BLaER1 (cell line): Measurements from ENCODE around the gene MAN2A2.

Experiments
- H3K27ac ChIP-seq: shearing (Covaris generic); formaldehyde crosslinking; 2 replicates; pipeline ENCODE4 v1.8.1; 2022
- H3K27me3 ChIP-seq: shearing (Covaris generic); formaldehyde crosslinking; 2 replicates; pipeline ENCODE4 v1.8.1; 2022
- H3K36me3 ChIP-seq: shearing (Covaris generic); formaldehyde crosslinking; 2 replicates; pipeline ENCODE4 v1.8.1; 2022
- H3K4me1 ChIP-seq: shearing (Covaris generic); formaldehyde crosslinking; 2 replicates; pipeline ENCODE4 v1.8.1; 2022
- H3K4me2 ChIP-seq: shearing (Covaris generic); formaldehyde crosslinking; 2 replicates; pipeline ENCODE4 v1.8.1; 2022
- H3K4me3 ChIP-seq: shearing (Covaris generic); formaldehyde crosslinking; 2 replicates; pipeline ENCODE4 v1.8.1; 2022
- H3K9ac ChIP-seq: shearing (Covaris generic); formaldehyde crosslinking; 2 replicates; pipeline ENCODE4 v1.8.1; 2022
- H3K9me3 ChIP-seq: shearing (Covaris generic); formaldehyde crosslinking; 2 replicates; pipeline ENCODE4 v1.8.1; 2022
- H4K20me1 ChIP-seq: shearing (Covaris generic); formaldehyde crosslinking; 2 replicates; pipeline ENCODE4 v1.8.1; 2022
- Cebpa-rat ChIP-seq: shearing (Covaris generic); IDR thresholded peaks from 2 replicates; pipeline ENCODE4 v1.8.1; 2022

Gene MAN2A2

GRCh38 chr15:90876512-90877170, 26.5 kb upstream of the MAN2A2 start:
- peaks cover 64% of the 10 kb centered on the region for H3K36me3 ChIP-seq
- H3K9me3 ChIP-seq = no peaks in the 10 kb centered on the region
- no peak overlapping the region for H3K9ac ChIP-seq
- no peak overlapping the region for H3K4me2 ChIP-seq
- H3K4me3 ChIP-seq = no peak overlapping the region
- H4K20me1 ChIP-seq = peaks cover 49% of the 10 kb centered on the region
- H3K27me3 ChIP-seq = no peaks in the 10 kb centered on the region
- H3K4me1 ChIP-seq = peaks cover 45% of the 10 kb centered on the region
- TF ChIP-seq Cebpa-rat = no peak
- H3K27ac ChIP-seq = no peak overlapping the region

- Histone ChIP-seq H3K4me2 (no peak overlapping the region), H3K36me3 (peaks cover 70% of the 10 kb centered on the region), H3K4me1 (peaks cover 44% of the 10 kb centered on the region)
These were observed 25.8 kb upstream of the MAN2A2 start for GRCh38 chr15:90877315-90877714.

GRCh38 chr15:90877996-90878395, 25.1 kb upstream of the MAN2A2 start:
- H3K9ac ChIP-seq = no peak overlapping the region

More at GRCh38 chr15:90877315-90877714, 25.8 kb upstream of the MAN2A2 start:
- H4K20me1 ChIP-seq = peaks cover 44% of the 10 kb centered on the region
- H3K4me3 ChIP-seq = no peak overlapping the region
- TF ChIP-seq Cebpa-rat = no peak
- H3K9ac ChIP-seq = no peak overlapping the region
- H3K27me3 ChIP-seq = no peaks in the 10 kb centered on the region
- H3K27ac ChIP-seq = no peak overlapping the region
- no peaks in the 10 kb centered on the region for H3K9me3 ChIP-seq

GRCh38 chr15:90878660-90879059, 24.4 kb upstream of the MAN2A2 start:
- Histone ChIP-seq H3K4me1 (peaks cover 44% of the 10 kb centered on the region), H3K9me3 (no peaks in the 10 kb centered on the region), H3K36me3 (peaks cover 78% of the 10 kb centered on the region), H3K27me3 (no peaks in the 10 kb centered on the region), H4K20me1 (peaks cover 31% of the 10 kb centered on the region), H3K4me2 (no peak overlapping the region), H3K27ac (no peak overlapping the region), H3K4me3 (no peak overlapping the region), H3K9ac (no peak overlapping the region)
- no peak for TF ChIP-seq Cebpa-rat

More at GRCh38 chr15:90877996-90878395, 25.1 kb upstream of the MAN2A2 start:
- no peaks in the 10 kb centered on the region for H3K9me3 ChIP-seq
- peaks cover 44% of the 10 kb centered on the region for H3K4me1 ChIP-seq
- peaks cover 77% of the 10 kb centered on the region for H3K36me3 ChIP-seq
- no peak overlapping the region for H3K4me2 ChIP-seq
- H3K27me3 ChIP-seq = no peaks in the 10 kb centered on the region
- peaks cover 37% of the 10 kb centered on the region for H4K20me1 ChIP-seq
- H3K4me3 ChIP-seq = no peak overlapping the region
- TF ChIP-seq Cebpa-rat = no peak
- no peak overlapping the region for H3K27ac ChIP-seq

GRCh38 chr15:90879730-90880366, 23.3 kb upstream of the MAN2A2 start:
- Histone ChIP-seq H3K9me3 (no peaks in the 10 kb centered on the region), H3K4me2 (no peak overlapping the region), H3K4me1 (peaks cover 45% of the 10 kb centered on the region), H3K4me3 (no peak overlapping the region), H3K27me3 (no peaks in the 10 kb centered on the region), H3K36me3 (peaks cover 78% of the 10 kb centered on the region), H3K9ac (no peak overlapping the region), H4K20me1 (peaks cover 20% of the 10 kb centered on the region), H3K27ac (no peak overlapping the region)
- TF ChIP-seq Cebpa-rat = no peak

GRCh38 chr15:90880381-90881145, 22.5 kb upstream of the MAN2A2 start:
- Histone ChIP-seq H3K4me3 (no peak overlapping the region), H3K36me3 (peaks cover 75% of the 10 kb centered on the region), H3K27ac (no peak overlapping the region), H3K4me2 (no peak overlapping the region), H4K20me1 (peaks cover 14% of the 10 kb centered on the region), H3K9ac (no peak overlapping the region), H3K4me1 (peaks cover 50% of the 10 kb centered on the region), H3K27me3 (no peaks in the 10 kb centered on the region), H3K9me3 (no peaks in the 10 kb centered on the region)
- TF ChIP-seq Cebpa-rat = no peak

- Histone ChIP-seq H3K9ac (no peak overlapping the region), H3K9me3 (no peaks in the 10 kb centered on the region), H3K27ac (no peak overlapping the region)
These were observed 21.7 kb upstream of the MAN2A2 start for GRCh38 chr15:90881181-90881977.

GRCh38 chr15:90881978-90882721, 21.0 kb upstream of the MAN2A2 start:
- H3K27ac ChIP-seq = peak overlapping the region; percentile 97; the same call in 1 of the 2 replicates
- H3K9ac ChIP-seq = peak overlapping the region; percentile 95
- H3K9me3 ChIP-seq = no peaks in the 10 kb centered on the region
- H4K20me1 ChIP-seq = peaks cover 16% of the 10 kb centered on the region; the same call in 1 of the 2 replicates
- H3K4me3 ChIP-seq = no peak overlapping the region
- peaks cover 68% of the 10 kb centered on the region for H3K36me3 ChIP-seq
- H3K4me2 ChIP-seq = no peak overlapping the region
- H3K27me3 ChIP-seq = no peaks in the 10 kb centered on the region
- peaks cover 55% of the 10 kb centered on the region for H3K4me1 ChIP-seq
- no peak for TF ChIP-seq Cebpa-rat

More at GRCh38 chr15:90881181-90881977, 21.7 kb upstream of the MAN2A2 start:
- no peak overlapping the region for H3K4me2 ChIP-seq
- H3K4me1 ChIP-seq = peaks cover 52% of the 10 kb centered on the region
- peaks cover 12% of the 10 kb centered on the region; the same call in 1 of the 2 replicates for H4K20me1 ChIP-seq
- no peaks in the 10 kb centered on the region for H3K27me3 ChIP-seq
- H3K36me3 ChIP-seq = peaks cover 68% of the 10 kb centered on the region
- no peak for TF ChIP-seq Cebpa-rat
- no peak overlapping the region for H3K4me3 ChIP-seq
